ENCODE results near the gene SNAP47.

SNAP47 gene

GRCh38 chr1:227747382-227747781 is 12.1 kb downstream of the SNAP47 start:
- no peak for TF ChIP-seq ESRRG (CRISPR knock-in tag; IDR thresholded peaks at IDR 0.05)
- TF ChIP-seq ARNTL (CRISPR knock-in tag; IDR thresholded peaks at IDR 0.05; ENCODE audit: borderline replicate concordance, low read depth): no peak
- TF ChIP-seq TOX (CRISPR knock-in tag; IDR thresholded peaks at IDR 0.05; ENCODE audit: borderline replicate concordance): no peak
- TF ChIP-seq ISL1 (CRISPR knock-in tag; IDR thresholded peaks at IDR 0.05): no peak
- TF ChIP-seq CSRNP3 (CRISPR knock-in tag; IDR thresholded peaks at IDR 0.05): no peak
- no peak for ATAC-seq

- ATAC-seq: no peak
- TF ChIP-seq TSHZ2 (CRISPR knock-in tag; IDR thresholded peaks at IDR 0.05) (no peak), BACH2 (CRISPR knock-in tag; IDR thresholded peaks at IDR 0.05; ENCODE audit: borderline replicate concordance) (no peak), PATZ1 (CRISPR knock-in tag; IDR thresholded peaks at IDR 0.05; ENCODE audit: borderline replicate concordance) (no peak), ZC3H10 (CRISPR knock-in tag; IDR thresholded peaks at IDR 0.05) (no peak), ZFP30 (CRISPR knock-in tag; IDR thresholded peaks at IDR 0.05) (no peak), ESRRG (CRISPR knock-in tag; IDR thresholded peaks at IDR 0.05) (no peak), TOX (CRISPR knock-in tag; IDR thresholded peaks at IDR 0.05; ENCODE audit: borderline replicate concordance) (no peak), RARB (CRISPR knock-in tag; IDR thresholded peaks at IDR 0.05) (no peak), CSDC2 (CRISPR knock-in tag; IDR thresholded peaks at IDR 0.05) (no peak), CSRNP3 (CRISPR knock-in tag; IDR thresholded peaks at IDR 0.05) (no peak), ZNF8 (CRISPR knock-in tag; IDR thresholded peaks at IDR 0.05) (no peak), ISL1 (CRISPR knock-in tag; IDR thresholded peaks at IDR 0.05) (no peak)
Measured at GRCh38 chr1:227747948-227748495, 12.8 kb downstream of the SNAP47 start.

- TF ChIP-seq OSR1 (CRISPR knock-in tag; IDR thresholded peaks at IDR 0.05) (no peak), CREB5 (CRISPR knock-in tag; IDR thresholded peaks at IDR 0.05; ENCODE audit: low read depth) (no peak), ZC3H10 (CRISPR knock-in tag; IDR thresholded peaks at IDR 0.05) (no peak), CSRNP3 (CRISPR knock-in tag; IDR thresholded peaks at IDR 0.05) (no peak), ZNF8 (CRISPR knock-in tag; IDR thresholded peaks at IDR 0.05) (no peak), ZNF70 (CRISPR knock-in tag; IDR thresholded peaks at IDR 0.05) (no peak)
- no peak for ATAC-seq
Measured at GRCh38 chr1:227748496-227749182, 13.4 kb downstream of the SNAP47 start.

All from SK-N-SH treated with all-trans-retinoic acid at 6 μM for 48 hours (cell line).